ENCODE measurements around the gene FCAMR. TPM values are rescaled to one million over a fixed set of nuclear protein-coding genes. Genes with fewer than 3 reads are reported as not detected.

The FCAMR gene
- total RNA-seq, 1 experiment from 2014 or later, result not detected

DNA sequence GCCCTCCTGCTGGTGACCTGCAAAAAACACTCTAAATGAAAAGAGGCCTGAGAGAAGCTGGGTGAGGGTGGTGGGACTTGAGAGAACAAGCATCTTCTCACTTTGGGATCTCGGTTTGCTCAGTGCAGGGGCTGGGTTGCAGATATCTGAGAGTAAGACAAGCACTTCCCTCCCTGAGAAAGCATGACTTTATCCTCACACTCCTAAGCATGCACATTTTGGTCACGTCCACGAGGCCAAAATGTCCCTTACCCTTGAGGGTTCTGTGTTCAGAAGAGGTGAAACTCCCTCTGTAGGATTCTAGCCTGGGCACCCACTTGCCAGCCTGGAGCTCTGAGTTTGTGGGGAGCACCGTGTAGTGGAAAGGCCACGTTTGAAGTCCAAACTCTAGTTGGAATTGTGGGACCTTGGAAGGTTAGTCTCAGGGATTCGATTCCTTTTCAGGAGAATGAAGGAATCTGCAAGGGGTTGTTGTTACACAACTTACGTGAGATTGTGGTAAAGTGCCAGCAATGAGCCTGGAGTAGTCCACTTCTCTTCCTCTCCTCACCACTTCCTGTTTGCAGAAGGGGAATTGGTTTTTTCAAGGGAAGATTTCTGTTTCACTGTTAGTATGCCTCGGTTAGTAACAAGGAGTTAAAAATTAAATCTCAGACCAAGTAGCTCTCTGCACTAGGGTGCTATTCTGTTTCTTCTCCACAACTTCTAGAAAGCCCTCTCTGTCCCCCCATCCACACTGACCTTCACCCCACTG is 3.0 kb downstream of the FCAMR start:
- DNase-seq (ENCODE audit: low read depth, low spot score), result no peak
- in situ Hi-C loops (cut with HindIII; ENCODE audit: low pct_unique_long_range_greater_than_20kb, low sequenced_read_pairs), result no loop called here

- DNase-seq (ENCODE audit: low read depth, low spot score), result no peak
- in situ Hi-C loops (cut with HindIII; ENCODE audit: low pct_unique_long_range_greater_than_20kb, low sequenced_read_pairs), result no loop called here
Observed at GRCh38 chr1:206965781-206966180, 4.5 kb downstream of the FCAMR start.

DNA sequence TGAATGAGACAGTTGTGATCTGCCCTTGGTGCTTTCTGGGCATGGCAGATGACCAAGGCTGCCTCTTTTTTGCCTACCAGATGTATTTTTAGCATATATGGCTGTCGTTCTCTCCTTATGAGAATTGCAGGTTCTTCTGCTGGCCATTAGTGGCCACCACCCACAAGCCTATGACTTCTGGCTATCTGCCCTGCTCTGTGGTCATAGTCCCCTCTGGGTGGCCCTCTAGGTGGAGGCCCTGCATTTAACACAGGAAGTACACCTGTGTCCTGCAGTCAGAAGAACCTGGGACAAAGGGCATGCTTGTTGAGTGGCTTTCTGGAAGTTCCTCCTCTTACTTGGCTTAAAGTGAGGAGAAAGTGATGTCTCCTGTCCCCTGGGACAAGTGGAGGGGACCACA is 6.5 kb downstream of the FCAMR start:
- DNase-seq (ENCODE audit: low read depth, low spot score), result no peak

GRCh38 chr1:206963119-206963712 is 7.0 kb downstream of the FCAMR start:
- in situ Hi-C loops (cut with HindIII; ENCODE audit: low pct_unique_long_range_greater_than_20kb, low sequenced_read_pairs), result no loop called here
- DNase-seq (ENCODE audit: low read depth, low spot score), result no peak

More for the DNA sequence above, 6.5 kb downstream of the FCAMR start:
- in situ Hi-C loops (cut with HindIII; ENCODE audit: low pct_unique_long_range_greater_than_20kb, low sequenced_read_pairs), result no loop called here

DNA sequence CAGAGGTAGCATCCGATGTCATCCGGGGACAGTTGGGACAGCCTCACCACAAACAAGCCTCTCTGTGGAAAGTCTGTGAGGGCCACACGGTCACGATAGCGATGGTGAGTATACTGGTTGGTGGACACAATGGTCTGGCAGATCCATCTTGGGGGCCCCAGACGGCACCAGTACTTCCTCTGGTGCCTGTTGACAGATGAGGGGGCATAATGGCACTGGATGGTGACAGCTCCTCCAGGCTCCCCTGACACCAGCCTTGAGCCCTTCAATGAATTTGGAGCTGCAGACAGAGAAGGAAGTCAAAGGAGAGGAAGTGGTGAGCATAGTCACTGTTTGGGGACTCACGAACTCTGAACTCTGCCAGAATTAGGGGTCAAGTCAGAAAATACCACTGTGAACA is 8.0 kb downstream of the FCAMR start:
- DNase-seq (ENCODE audit: low read depth, low spot score), result no peak
- in situ Hi-C loops (cut with HindIII; ENCODE audit: low pct_unique_long_range_greater_than_20kb, low sequenced_read_pairs), result no loop called here

DNA sequence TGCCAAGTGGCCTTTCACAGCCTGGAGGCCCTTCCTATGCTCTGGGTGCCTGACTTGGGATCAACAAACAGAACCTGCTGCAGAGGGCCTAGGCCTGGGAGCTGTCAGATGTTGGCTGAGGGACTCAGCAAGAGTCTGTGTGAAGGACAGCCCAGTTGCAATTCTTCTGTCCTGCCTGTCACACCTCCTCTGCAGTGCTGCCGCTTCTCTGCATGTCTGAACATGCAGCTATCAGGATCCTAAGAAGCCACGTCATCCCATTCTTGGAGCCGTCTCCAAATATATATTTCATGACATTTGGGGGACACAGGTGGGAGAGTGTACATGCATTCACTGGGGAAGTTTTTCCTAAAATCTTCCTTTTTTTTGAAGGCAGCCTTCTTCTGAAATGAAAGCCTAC is 8.6 kb downstream of the FCAMR start:
- no peak for DNase-seq (ENCODE audit: low read depth, low spot score)
- in situ Hi-C loops (cut with HindIII; ENCODE audit: low pct_unique_long_range_greater_than_20kb, low sequenced_read_pairs), result no loop called here

DNA sequence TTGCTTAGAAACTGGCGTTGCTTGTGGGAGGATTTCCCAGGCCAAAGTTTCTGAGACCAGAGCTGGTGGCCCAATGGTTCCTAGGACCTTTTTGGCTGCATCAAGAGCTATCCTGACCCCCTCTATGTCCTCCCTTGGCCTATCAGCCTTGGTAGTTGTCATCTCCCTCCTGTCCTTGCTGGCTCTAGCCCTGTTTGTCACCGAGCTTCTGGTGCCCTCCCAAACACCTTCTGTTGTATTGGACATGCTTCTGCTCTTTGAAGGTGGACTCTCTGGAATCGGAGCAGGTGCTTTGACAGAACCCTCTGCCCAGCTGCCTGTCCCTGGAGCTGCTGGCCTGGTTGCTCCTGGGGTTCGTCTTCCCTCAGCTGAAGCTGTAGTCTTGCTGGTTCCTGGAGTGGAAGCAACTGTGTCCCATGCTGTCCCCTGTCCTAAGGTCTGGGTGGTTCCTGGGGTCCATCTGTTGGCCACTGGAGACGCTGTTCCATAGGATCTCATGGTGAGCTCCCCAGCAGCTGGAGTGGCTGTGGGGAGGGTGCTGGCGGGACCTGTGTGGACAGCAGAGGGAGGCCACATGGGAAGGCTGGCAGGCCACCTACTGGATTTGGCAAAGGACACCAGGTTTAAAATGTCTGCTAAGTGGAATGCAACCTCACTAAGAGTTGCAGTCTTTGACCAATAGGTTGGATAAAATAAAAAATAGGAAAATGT is 9.4 kb downstream of the FCAMR start:
- in situ Hi-C loops (cut with HindIII; ENCODE audit: low pct_unique_long_range_greater_than_20kb, low sequenced_read_pairs), result no loop called here
- DNase-seq (ENCODE audit: low read depth, low spot score), result no peak

- no peak for DNase-seq (ENCODE audit: low read depth, low spot score)
- in situ Hi-C loops (cut with HindIII; ENCODE audit: low pct_unique_long_range_greater_than_20kb, low sequenced_read_pairs), result no loop called here
Observed at GRCh38 chr1:206958144-206958543, 12.1 kb downstream of the FCAMR start.

DNA sequence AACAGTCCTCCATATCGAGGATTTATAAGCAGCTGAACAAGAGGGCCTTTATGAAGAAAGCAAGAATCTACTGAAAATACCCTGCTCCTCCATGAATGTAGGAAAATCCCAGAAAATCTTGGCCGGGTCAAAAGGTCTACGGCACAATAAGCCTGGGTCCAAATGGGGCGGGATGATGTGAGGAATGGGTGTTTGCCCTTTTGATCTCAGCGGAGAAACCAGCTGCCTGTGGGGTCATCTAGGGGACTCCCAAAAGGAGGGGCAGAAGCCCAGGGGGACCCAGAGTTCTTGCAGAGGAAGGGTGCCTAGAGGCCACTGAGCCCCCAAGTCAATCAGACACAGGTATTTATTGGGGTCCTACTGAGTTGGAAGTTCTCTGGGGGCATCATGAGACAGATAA is 12.6 kb downstream of the FCAMR start:
- in situ Hi-C loops (cut with HindIII; ENCODE audit: low pct_unique_long_range_greater_than_20kb, low sequenced_read_pairs), result no loop called here

DNA sequence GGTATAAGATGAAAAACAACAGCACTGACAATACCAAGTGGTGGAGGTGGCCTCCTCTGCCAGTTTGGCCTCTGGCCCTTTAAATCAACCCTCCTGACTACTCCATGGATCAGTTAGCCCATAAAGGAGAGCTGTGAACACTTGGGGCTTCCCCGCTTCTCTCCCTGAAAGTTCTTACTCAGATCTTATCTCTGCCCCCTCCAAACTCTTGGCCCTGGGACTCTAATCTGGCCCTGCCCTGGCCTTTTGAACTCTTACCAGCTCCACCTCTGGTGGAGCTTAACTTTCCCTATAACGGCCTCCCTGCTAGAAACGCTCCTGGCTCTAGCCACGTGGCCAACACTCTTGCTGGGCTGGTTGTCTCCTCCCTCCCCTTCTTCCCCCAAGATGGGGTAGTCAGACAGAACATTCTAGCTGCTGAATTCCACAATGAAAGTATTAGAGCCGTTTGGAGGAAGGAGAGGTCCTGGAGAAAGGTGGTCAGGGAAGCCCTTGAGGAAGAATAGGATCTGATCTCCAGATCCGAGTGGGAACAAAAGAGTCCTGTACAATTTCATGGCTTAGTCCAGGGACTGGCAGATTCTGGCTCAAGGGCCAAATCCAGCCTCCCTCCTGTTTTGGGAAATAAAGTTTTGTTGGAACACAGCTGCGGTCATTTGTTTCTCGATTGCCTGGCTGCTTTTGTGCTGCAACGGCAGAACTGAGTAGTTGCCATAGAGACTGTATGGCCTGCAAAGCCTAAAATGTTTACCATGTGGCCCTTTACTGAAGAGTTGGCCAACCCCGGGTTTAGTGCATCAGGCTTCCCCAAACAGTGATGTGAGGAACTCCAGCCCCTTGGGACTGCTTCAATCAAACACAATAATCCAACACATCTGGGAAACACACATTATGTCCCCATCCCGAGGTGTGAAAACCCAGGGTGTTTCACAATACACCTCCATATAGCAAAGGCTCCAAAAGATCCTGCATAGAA is 14.5 kb downstream of the FCAMR start:
- DNase-seq (ENCODE audit: low read depth, low spot score), result no peak
- in situ Hi-C loops (cut with HindIII; ENCODE audit: low pct_unique_long_range_greater_than_20kb, low sequenced_read_pairs), result no loop called here

More for the DNA sequence above, 12.6 kb downstream of the FCAMR start:
- DNase-seq (ENCODE audit: low read depth, low spot score), result no peak

GRCh38 chr1:206954459-206955342 is 15.6 kb downstream of the FCAMR start:
- in situ Hi-C loops (cut with HindIII; ENCODE audit: low pct_unique_long_range_greater_than_20kb, low sequenced_read_pairs), result no loop called here
- no peak for DNase-seq (ENCODE audit: low read depth, low spot score)

DNA sequence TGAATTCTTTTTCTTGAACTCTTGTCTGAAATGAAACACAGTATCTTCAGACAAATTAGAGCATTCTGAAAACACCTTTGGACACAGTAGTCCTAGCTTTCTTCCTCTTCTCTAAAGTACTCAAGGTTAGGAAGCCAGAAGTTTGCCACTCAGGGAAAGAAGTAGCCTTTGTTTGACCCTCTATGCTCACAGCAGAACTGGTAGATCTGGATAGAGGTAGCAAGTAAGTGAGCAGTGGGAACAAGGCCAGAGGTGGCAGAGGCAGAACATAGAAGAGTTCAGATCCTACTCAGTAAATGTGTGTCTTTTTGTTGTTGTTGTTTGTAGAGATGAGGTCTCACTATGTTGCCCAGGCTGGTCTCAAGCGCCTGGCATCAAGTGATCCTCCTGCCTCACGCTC is 16.6 kb downstream of the FCAMR start:
- no peak for DNase-seq (ENCODE audit: low read depth, low spot score)
- in situ Hi-C loops (cut with HindIII; ENCODE audit: low pct_unique_long_range_greater_than_20kb, low sequenced_read_pairs), result no loop called here

DNA sequence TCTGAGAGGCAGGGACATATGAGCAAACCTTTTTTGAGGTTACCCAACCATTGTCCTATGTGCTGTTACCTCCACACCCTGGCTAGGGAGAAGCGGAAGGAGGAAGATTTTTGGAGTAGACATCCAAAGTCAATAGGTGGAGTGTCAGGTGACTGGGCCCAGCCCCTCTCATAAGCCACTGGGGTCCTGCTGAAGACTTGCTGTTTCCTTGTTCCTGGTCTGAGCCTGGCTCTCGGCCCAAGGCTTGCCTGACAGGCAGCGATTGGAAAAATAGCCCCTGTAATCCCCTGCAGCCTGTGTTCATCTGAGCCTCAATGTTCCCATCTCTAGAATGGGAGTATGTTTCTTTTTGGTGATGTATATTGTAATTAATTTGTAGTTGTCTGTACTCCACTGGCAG is 17.1 kb downstream of the FCAMR start:
- in situ Hi-C loops (cut with HindIII; ENCODE audit: low pct_unique_long_range_greater_than_20kb, low sequenced_read_pairs), result no loop called here
- DNase-seq (ENCODE audit: low read depth, low spot score), result no peak

GRCh38 chr1:206952171-206952570 is 18.1 kb downstream of the FCAMR start:
- DNase-seq (ENCODE audit: low read depth, low spot score), result no peak
- in situ Hi-C loops (cut with HindIII; ENCODE audit: low pct_unique_long_range_greater_than_20kb, low sequenced_read_pairs), result no loop called here

- no peak for DNase-seq (ENCODE audit: low read depth, low spot score)
- in situ Hi-C loops (cut with HindIII; ENCODE audit: low pct_unique_long_range_greater_than_20kb, low sequenced_read_pairs), result no loop called here
Observed at GRCh38 chr1:206951318-206952100, 18.8 kb downstream of the FCAMR start.

DNA sequence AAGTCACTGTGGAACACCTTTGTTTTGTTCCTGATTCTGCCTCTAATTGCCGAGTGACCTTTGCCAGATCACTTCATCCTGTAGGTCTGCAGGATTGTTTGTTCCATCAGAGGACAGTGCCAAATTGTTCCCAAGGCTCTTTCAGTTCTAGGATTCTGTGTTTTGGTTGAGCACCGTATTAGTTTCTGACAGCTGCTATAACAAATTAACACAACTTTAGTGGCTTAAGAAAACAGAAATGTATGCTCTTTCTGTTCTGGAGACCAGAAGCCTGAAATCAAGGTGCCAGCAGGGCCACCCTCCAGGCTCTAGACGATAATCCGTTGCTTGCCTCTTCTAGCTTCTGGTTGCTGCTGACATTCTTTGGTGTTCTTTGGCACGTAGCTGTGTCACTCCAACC is 20.6 kb downstream of the FCAMR start:
- no peak for DNase-seq (ENCODE audit: low read depth, low spot score)
- in situ Hi-C loops (cut with HindIII; ENCODE audit: low pct_unique_long_range_greater_than_20kb, low sequenced_read_pairs), result no loop called here
